NCI-H345 treated with DMSO at 0.1 percent for 48 hours (cell line): ENCODE measurements around the gene SAMD1.

Experiments
- DNase-seq: peaks from one replicate; lab custom pipeline; 2025; ENCODE audit not compliant: unreplicated experiment; lab: John Stamatoyannopoulos, UW

The SAMD1 gene

GRCh38 chr19:14089662-14090508 lies 666 bp downstream of the SAMD1 start:
- DNase-seq, result no peak

GRCh38 chr19:14089412-14089661 lies 1.2 kb downstream of the SAMD1 start:
- no peak for DNase-seq

- DNase-seq, result no peak
Observed at GRCh38 chr19:14088634-14089411, 1.7 kb downstream of the SAMD1 start.

- DNase-seq, result no peak
Observed at GRCh38 chr19:14086098-14086497, 4.5 kb downstream of the SAMD1 start.

GRCh38 chr19:14085309-14085995 lies 5.1 kb downstream of the SAMD1 start, which contains the start of gene C19orf67:
C19orf67 (minus strand) TSS chr19:14085783; CDS start chr19:14085627, 156 bp downstream.
- no peak for DNase-seq

- DNase-seq, result no peak
Observed at GRCh38 chr19:14082675-14082960, 7.9 kb downstream of the SAMD1 start.

GRCh38 chr19:14081797-14082674 lies 8.5 kb downstream of the SAMD1 start:
- DNase-seq, result no peak

GRCh38 chr19:14080887-14081796 lies 9.4 kb downstream of the SAMD1 start:
- peak; percentile 97 for DNase-seq

GRCh38 chr19:14078411-14078810 lies 12.1 kb downstream of the SAMD1 start:
- no peak for DNase-seq

GRCh38 chr19:14073925-14074838 lies 16.4 kb downstream of the SAMD1 start:
- DNase-seq, result no peak

- peak; percentile 61 for DNase-seq
Observed at GRCh38 chr19:14073261-14073924, 17.2 kb downstream of the SAMD1 start.

- DNase-seq, result no peak
Observed at GRCh38 chr19:14072535-14073260, 17.9 kb downstream of the SAMD1 start, which contains the start of gene MISP3. MISP3 (plus strand) TSS chr19:14072786; CDS start chr19:14073310, 524 bp downstream.

GRCh38 chr19:14070268-14071050 lies 20.1 kb downstream of the SAMD1 start:
- DNase-seq, result no peak

GRCh38 chr19:14066134-14066533 lies 24.4 kb downstream of the SAMD1 start:
- no peak for DNase-seq

- no peak for DNase-seq
Observed at GRCh38 chr19:14063105-14063504, 27.4 kb downstream of the SAMD1 start.

- DNase-seq, result no peak
Observed at GRCh38 chr19:14062558-14062855, 28.0 kb downstream of the SAMD1 start.
